OCI-LY1 (cell line): ENCODE measurements around the gene FAF1.

ENCODE experiments used
- CTCF ChIP-seq: fragments of 200-600 bp; sonication (generic), shearing (Covaris generic); IDR thresholded peaks from 2 replicates; pipeline ENCODE4 v1.5.1; 2017; ENCODE audit warnings: mild to moderate bottlenecking, antibody characterized with exemption, low read length, moderate library complexity, mixed read lengths
- EZH2 ChIP-seq: fragments of 200-600 bp; sonication (generic), shearing (Covaris generic); IDR thresholded peaks from 2 replicates; pipeline ENCODE4 v1.8.0; 2017; ENCODE audit warnings: borderline replicate concordance, mixed run types, mild to moderate bottlenecking, antibody characterized with exemption, low read length, moderate library complexity, mixed read lengths

GRCh38 chr1:50750021-50750619 is 209.9 kb downstream of the FAF1 start:
- TF ChIP-seq CTCF (peak; percentile 55), EZH2 (no peak)
